HepG2 (cell line): ENCODE data around the gene RARA. TPM values are rescaled to one million over a fixed set of nuclear protein-coding genes. Genes with fewer than 3 reads are reported as not detected.

Experiments
- AGO1 ChIP-seq: fragments of 200-400 bp; formaldehyde crosslinking; IDR thresholded peaks from 2 replicates; pipeline ENCODE4 v1.6.1; 2017; ENCODE audit warnings: mild to moderate bottlenecking, low read depth, low read length, moderate library complexity; ENCODE audit not compliant: poor library complexity, severe bottlenecking
- ARHGAP35 ChIP-seq: sonication (generic); formaldehyde crosslinking; IDR thresholded peaks from 2 replicates; pipeline ENCODE4 v1.9.0; 2022; ENCODE audit warnings: mild to moderate bottlenecking, inconsistent platforms, moderate library complexity, missing genetic modification reagents, borderline replicate concordance
- FOXM1 ChIP-seq: sonication (generic); formaldehyde crosslinking; IDR thresholded peaks from 2 replicates; pipeline ENCODE4 v1.5.0; 2020; ENCODE audit warnings: missing genetic modification reagents
- FOXP4 ChIP-seq: sonication (generic); formaldehyde crosslinking; IDR thresholded peaks from 2 replicates; pipeline ENCODE4 v1.4.0; 2020; ENCODE audit warnings: missing genetic modification reagents
- KAT7 ChIP-seq: IDR thresholded peaks from 2 replicates; pipeline ENCODE4 v1.6.1; 2018; ENCODE audit warnings: borderline replicate concordance, missing compliant biosample characterization
- MYC ChIP-seq: sonication (generic); formaldehyde crosslinking; IDR thresholded peaks from 2 replicates; pipeline ENCODE4 v1.9.0; 2021; ENCODE audit warnings: missing genetic modification reagents, borderline replicate concordance
- NONO ChIP-seq, 2 experiments: fragments of 450-650 bp in 1 of 2; sonication (generic) in 1 of 2; formaldehyde crosslinking in 1 of 2; IDR thresholded peaks in 1 of 2; conservative IDR thresholded peaks in 1 of 2; 2 replicates each; pipeline versions ENCODE4 v1.6.1 to v1.8.0; 2017 to 2022; ENCODE audit warnings: mild to moderate bottlenecking in 1 of 2, missing genetic modification reagents in 1 of 2, moderate library complexity in 1 of 2
- PHF21A ChIP-seq: sonication (generic); formaldehyde crosslinking; IDR thresholded peaks from 2 replicates; pipeline ENCODE4 v1.5.0; 2020; ENCODE audit warnings: mild to moderate bottlenecking, missing genetic modification reagents
- RFXAP ChIP-seq: sonication (generic); formaldehyde crosslinking; IDR thresholded peaks from 2 replicates; pipeline ENCODE4 v1.4.0; 2020; ENCODE audit warnings: missing genetic modification reagents, borderline replicate concordance
- SOX5 ChIP-seq: IDR thresholded peaks from 2 replicates; pipeline ENCODE4 v1.6.1; 2016; ENCODE audit warnings: borderline replicate concordance
- ZFY ChIP-seq: sonication (generic); formaldehyde crosslinking; IDR thresholded peaks from 2 replicates; pipeline ENCODE4 v1.4.0; 2020; ENCODE audit warnings: missing genetic modification reagents
- ZGPAT ChIP-seq: IDR thresholded peaks from 2 replicates; pipeline ENCODE4 v1.6.1; 2016; ENCODE audit warnings: mild to moderate bottlenecking
- ZNF224 ChIP-seq: sonication (generic); formaldehyde crosslinking; IDR thresholded peaks from 2 replicates; pipeline ENCODE4 v1.5.0; 2020; ENCODE audit warnings: mild to moderate bottlenecking, missing genetic modification reagents
- ZNF296 ChIP-seq: sonication (generic); formaldehyde crosslinking; conservative IDR thresholded peaks from 2 replicates; pipeline ENCODE4 v1.5.0; 2020; ENCODE audit warnings: mild to moderate bottlenecking, missing genetic modification reagents
- ZNF629 ChIP-seq: sonication (generic); formaldehyde crosslinking; conservative IDR thresholded peaks from 2 replicates; pipeline ENCODE4 v1.5.0; 2020; ENCODE audit warnings: missing genetic modification reagents
- ZNF891 ChIP-seq: sonication (generic); formaldehyde crosslinking; IDR thresholded peaks from 2 replicates; pipeline ENCODE4 v1.5.0; 2020; ENCODE audit warnings: mild to moderate bottlenecking, missing genetic modification reagents
- polyA plus RNA-seq, 8 experiments: library from polyadenylated mRNA; depleted of rRNA in 3 of 8; stranded (reverse) in 7 of 8; unstranded in 1 of 8; fragments of >200 nt; fragmentation: Illumina TruSeq in 4 of 8; extraction: Trizol in 4 of 8; gene quantifications; 2 replicates each; pipeline versions ENCODE4 v1.2.1 to v1.2.3, GENCODE V29; 2011 to 2016; ENCODE audit warnings: low read depth in 4 of 8, missing spikeins in 1 of 8, mixed read lengths in 1 of 8; ENCODE audit not compliant: insufficient read depth in 1 of 8
- total RNA-seq, 5 experiments: library from RNA; depleted of rRNA; stranded (reverse); fragments of >200 nt; fragmentation: Illumina TruSeq; extraction: Trizol; gene quantifications; 2 replicates each; pipeline ENCODE4 v1.2.3, GENCODE V29; 2016; ENCODE audit warnings: low read depth in 1 of 5
- TF ChIP-seq, protein P1 (sequence below): sonication (generic); formaldehyde crosslinking; IDR thresholded peaks from 2 replicates; pipeline ENCODE4 v1.4.0; 2020; ENCODE audit warnings: missing genetic modification reagents
- TF ChIP-seq, protein P2 (sequence below): sonication (generic); formaldehyde crosslinking; IDR thresholded peaks from 2 replicates; pipeline ENCODE4 v1.5.1; 2020; ENCODE audit warnings: missing genetic modification reagents, mild to moderate bottlenecking, borderline replicate concordance

Gene RARA
- total and polyA plus RNA-seq, 2 of the 13 experiments (the other 11 are each of a cell fraction or from before 2014, with no cell fraction given) = 6.4 to 8.6 TPM

DNA sequence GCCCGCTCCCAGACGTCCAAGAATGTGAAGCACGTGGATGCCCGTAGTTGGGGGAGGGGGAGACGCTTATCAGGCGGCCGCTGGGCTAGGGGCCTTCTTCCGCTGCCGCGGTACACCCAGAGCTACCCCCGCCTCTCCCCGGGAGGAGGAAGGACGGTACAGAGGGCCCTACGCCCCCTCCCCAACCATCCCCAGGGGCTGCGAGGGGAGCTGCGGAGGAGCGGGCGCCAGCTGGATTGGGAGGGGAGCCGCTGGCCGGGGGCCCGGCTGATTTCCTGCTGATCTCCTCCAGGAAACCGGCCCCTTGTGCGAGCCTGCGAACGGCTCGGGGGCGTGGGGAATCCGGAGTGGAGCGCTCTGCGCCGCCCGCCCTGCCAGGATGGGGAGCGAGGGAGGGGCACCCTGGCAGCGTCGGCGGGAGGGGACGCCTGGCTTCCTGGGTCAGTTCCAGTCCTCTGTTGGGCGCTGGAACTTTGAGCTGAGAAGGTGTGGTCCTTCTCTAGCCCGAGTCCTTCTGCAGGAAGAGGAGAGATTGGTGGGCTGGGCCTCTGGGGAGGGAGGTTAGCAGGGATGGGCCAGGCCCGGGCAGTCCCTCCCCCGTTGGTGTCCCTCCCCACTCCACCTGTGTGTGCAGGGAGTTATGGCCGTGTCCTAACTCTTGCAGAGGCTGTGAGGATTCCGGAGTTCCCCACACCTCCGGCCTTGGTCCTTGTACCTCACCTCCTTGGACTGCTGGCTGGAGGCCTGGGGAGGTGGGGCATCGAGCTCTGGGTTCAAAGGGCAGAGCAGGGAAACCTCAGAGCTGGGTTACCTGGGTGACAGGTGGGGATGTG is 36.4 kb downstream of the RARA start (continued):
- TF ChIP-seq, protein P1, sequence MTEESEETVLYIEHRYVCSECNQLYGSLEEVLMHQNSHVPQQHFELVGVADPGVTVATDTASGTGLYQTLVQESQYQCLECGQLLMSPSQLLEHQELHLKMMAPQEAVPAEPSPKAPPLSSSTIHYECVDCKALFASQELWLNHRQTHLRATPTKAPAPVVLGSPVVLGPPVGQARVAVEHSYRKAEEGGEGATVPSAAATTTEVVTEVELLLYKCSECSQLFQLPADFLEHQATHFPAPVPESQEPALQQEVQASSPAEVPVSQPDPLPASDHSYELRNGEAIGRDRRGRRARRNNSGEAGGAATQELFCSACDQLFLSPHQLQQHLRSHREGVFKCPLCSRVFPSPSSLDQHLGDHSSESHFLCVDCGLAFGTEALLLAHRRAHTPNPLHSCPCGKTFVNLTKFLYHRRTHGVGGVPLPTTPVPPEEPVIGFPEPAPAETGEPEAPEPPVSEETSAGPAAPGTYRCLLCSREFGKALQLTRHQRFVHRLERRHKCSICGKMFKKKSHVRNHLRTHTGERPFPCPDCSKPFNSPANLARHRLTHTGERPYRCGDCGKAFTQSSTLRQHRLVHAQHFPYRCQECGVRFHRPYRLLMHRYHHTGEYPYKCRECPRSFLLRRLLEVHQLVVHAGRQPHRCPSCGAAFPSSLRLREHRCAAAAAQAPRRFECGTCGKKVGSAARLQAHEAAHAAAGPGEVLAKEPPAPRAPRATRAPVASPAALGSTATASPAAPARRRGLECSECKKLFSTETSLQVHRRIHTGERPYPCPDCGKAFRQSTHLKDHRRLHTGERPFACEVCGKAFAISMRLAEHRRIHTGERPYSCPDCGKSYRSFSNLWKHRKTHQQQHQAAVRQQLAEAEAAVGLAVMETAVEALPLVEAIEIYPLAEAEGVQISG (CRISPR knock-in tag) = peak; percentile 55
- TF ChIP-seq ZNF224 (CRISPR knock-in tag) (peak; percentile 7; the same call in 1 of the 2 replicates), ZNF296 (0 out of 2 replicates have a peak, but pooled peaks have one; percentile 55), FOXM1 (no peak), ARHGAP35 (peak; percentile 34; the same call in 1 of the 2 replicates), PHF21A (0 out of 2 replicates have a peak, but pooled peaks have one; percentile 81), NONO (IDR thresholded peaks at IDR 0.05) (no peak), NONO (CRISPR knock-in tag; conservative IDR thresholded peaks at IDR 0.05) (0 out of 2 replicates have a peak, but pooled peaks have one; percentile 66), ZNF891 (CRISPR knock-in tag) (peak; percentile 82), KAT7 (CRISPR knock-in tag) (0 out of 2 replicates have a peak, but pooled peaks have one; percentile 71), AGO1 (peak; percentile 79), MYC (CRISPR knock-in tag) (peak; percentile 92), ZFY (peak; percentile 47; the same call in 1 of the 2 replicates), ZNF629 (CRISPR knock-in tag) (no peak), FOXP4 (CRISPR knock-in tag) (peak; percentile 7; the same call in 1 of the 2 replicates), ZGPAT (CRISPR knock-in tag) (peak; percentile 88), RFXAP (CRISPR knock-in tag) (no peak), SOX5 (CRISPR knock-in tag) (peak; percentile 46; the same call in 1 of the 2 replicates)
- TF ChIP-seq, protein P2, sequence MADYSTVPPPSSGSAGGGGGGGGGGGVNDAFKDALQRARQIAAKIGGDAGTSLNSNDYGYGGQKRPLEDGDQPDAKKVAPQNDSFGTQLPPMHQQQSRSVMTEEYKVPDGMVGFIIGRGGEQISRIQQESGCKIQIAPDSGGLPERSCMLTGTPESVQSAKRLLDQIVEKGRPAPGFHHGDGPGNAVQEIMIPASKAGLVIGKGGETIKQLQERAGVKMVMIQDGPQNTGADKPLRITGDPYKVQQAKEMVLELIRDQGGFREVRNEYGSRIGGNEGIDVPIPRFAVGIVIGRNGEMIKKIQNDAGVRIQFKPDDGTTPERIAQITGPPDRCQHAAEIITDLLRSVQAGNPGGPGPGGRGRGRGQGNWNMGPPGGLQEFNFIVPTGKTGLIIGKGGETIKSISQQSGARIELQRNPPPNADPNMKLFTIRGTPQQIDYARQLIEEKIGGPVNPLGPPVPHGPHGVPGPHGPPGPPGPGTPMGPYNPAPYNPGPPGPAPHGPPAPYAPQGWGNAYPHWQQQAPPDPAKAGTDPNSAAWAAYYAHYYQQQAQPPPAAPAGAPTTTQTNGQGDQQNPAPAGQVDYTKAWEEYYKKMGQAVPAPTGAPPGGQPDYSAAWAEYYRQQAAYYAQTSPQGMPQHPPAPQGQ (CRISPR knock-in tag) = no peak
